SKM-1 (cell line): Measurements from ENCODE around the gene FMO1.
"Not testable (repeated sequence)": the region's sequence is repeated elsewhere in the genome, so short reads cannot be mapped to it uniquely, and the experiment has no call there.

Experiments
- DNase-seq: peaks from one replicate; lab custom pipeline; 2025; ENCODE audit not compliant: unreplicated experiment; lab: John Stamatoyannopoulos, UW

Gene FMO1

GRCh38 chr1:171233183-171233582, 15.1 kb upstream of the FMO1 start:
- no peak for DNase-seq

DNA sequence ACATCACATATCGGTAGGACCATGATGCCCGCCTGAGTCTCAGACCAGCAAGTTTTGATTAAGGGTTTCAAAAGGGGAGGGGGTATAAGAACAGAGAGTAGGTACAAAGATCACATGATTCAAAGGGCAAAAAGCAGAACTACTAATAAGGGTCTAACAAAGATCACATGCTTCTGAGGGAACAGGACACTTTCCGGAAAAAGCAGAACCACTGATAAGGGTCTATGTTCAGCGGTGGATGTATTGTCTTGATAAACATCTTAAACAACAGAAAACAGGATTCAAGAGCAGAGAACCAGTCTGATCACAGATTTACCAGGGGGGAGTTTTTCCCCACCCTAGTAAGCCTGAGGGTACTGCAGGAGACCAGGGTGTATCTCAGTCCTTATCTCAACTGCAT, 12.1 kb upstream of the FMO1 start:
- DNase-seq, result not testable (repeated sequence)

DNA sequence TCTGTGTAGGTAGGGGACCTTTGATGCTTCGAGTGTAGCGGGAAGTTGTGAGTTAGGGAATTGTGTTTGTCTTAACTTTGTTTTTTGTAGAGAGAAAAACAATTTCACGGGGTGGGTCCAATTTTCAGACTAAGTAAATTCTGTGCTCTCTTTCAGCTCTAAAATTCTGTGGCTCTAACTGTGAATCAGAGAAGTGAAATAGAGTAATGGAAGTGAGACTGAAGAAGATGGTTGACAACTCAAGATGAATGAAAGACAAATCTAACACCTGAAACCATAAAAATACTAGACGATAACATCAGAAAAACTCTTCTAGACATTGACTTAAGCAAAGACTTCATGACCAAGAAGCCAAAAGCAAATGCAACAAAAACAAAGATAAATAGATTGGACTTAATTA, 4.4 kb upstream of the FMO1 start:
- DNase-seq, result no peak

GRCh38 chr1:171245458-171246064, 2.7 kb upstream of the FMO1 start:
- no peak for DNase-seq

GRCh38 chr1:171247501-171247900, 793 bp upstream of the FMO1 start:
- DNase-seq, result no peak

GRCh38 chr1:171248841-171249240, 547 bp downstream of the FMO1 start:
- DNase-seq, result no peak

- no peak for DNase-seq
Observed at GRCh38 chr1:171250263-171250662, 2.0 kb downstream of the FMO1 start.

- DNase-seq, result peak; percentile 26
Observed at GRCh38 chr1:171251042-171251951, 3.0 kb downstream of the FMO1 start.

DNA sequence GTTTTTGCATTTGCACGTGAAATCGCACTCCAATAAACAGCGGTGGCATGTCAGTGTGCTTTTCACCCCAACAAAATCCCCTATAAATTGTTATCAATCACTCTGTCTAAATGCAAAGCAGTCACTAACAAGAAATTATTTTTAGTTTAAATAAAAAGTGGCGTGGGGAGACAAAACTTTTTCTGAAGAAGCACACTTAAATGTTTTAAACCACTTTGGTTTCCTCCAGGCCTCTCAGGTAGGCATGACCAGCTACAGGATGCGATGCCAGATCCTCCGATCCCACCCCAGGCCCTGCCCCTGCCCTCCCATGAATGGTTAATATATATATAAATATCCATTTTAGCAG, 3.6 kb downstream of the FMO1 start:
- DNase-seq, result no peak

- DNase-seq, result no peak
Observed at GRCh38 chr1:171252482-171252881, 4.2 kb downstream of the FMO1 start.

DNA sequence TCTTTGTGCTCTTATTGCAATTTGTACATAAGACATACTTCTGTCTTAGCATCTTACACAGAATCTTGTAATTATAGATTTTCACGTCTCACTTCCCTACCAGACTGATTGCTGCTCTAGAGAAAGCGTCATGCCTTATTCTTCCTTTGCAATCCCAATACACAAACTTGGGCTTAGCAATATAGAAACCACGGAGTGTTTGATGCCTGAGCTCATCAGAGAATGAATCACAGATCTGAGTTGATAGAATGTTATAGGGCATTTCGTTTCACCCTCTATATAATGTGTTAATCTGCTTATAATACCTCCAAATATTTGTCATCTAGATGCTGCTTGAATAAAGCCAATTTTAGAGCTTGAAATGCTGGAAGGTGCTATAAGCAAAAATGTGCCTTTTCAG, 6.6 kb downstream of the FMO1 start:
- no peak for DNase-seq

DNA sequence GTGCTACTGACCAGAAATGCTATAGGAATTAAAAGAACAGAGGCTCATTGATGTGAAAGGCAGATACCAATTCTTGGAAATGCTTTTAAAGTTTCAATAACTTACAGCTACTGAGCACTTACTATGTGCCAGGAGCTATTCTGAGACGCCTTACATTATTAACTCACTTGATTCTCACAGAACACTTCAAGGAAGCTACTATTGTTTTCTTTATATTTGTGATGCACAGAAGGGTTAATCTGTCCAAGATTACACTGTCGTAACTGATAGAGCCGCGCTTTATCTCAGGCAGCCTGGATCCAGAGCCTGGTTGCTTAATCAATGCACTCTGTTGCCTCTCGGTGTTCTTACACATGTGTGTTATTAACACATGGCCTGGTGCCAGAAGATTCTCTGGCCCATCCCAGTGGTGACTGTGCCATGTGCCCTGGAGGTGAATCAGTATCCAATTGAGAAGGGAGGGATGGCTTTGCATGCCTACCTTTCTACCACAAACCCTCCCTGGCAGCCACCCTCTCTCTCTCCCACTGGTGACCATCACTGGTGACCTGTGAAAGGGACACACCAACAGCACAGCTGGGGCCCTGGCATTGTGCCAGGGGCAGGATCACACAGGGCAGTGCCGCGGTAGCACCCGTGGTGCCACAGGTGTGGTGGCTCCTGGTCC, 8.8 kb downstream of the FMO1 start:
- DNase-seq, result no peak

- no peak for DNase-seq
Observed at GRCh38 chr1:171257607-171258076, 9.3 kb downstream of the FMO1 start.

- no peak for DNase-seq
Observed at GRCh38 chr1:171258429-171258828, 10.1 kb downstream of the FMO1 start.

- DNase-seq, result no peak
Observed at GRCh38 chr1:171258943-171259342, 10.6 kb downstream of the FMO1 start.

DNA sequence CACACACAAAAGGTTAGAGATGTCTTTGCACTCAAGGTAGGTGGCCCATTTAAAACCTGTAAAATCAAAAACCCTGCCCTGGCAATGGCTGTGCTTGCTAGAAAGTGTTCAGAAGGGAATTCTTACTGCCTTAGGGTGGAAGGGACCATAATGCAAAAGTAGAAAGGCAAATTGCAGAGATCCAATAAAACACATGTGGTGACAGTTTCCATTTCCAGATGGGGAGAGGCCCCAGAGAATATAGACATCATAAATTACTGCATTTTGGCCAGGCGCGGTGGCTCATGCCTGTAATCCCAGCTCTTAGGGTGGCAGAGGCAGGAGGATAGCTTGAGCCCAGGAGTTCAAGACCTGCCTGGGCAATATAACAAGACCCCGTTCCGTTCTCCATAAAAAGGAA, 13.0 kb downstream of the FMO1 start:
- no peak for DNase-seq

DNA sequence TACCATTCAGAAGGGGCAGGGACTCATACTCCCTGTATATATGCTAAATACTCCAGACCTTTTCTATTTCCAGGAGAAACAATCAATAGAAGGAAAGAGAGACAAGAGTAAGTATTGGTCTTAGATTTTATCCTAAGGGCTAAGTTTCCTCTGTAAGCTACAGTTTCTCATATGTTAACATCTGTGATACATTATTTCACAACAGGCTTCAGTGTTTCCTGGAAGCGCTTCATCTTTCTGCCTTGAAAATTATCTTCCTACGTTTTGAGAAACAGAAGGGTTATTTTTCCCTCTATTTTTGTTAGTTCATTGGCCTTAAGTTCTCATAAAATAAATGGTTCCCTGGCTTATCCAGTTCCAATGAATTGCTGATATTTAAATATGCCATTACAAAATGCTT, 15.6 kb downstream of the FMO1 start:
- no peak for DNase-seq

GRCh38 chr1:171265686-171266085, 17.4 kb downstream of the FMO1 start:
- DNase-seq, result no peak

- no peak for DNase-seq
Observed at GRCh38 chr1:171266930-171267329, 18.6 kb downstream of the FMO1 start.

DNA sequence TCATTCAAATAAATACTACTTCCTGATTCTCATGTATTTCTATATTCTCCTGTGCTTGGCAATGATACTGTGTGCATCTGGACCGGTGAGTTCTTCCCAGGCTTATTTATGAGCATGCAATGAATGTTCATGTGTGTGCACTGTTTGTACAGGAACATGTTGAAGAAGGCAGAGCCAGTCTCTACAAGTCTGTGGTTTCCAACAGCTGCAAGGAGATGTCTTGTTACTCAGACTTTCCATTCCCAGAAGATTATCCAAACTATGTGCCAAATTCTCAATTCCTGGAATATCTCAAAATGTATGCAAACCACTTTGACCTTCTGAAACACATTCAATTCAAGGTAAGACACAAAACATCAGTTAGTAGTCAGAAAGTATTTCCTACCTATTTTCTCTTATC, 19.1 kb downstream of the FMO1 start:
- no peak for DNase-seq

DNA sequence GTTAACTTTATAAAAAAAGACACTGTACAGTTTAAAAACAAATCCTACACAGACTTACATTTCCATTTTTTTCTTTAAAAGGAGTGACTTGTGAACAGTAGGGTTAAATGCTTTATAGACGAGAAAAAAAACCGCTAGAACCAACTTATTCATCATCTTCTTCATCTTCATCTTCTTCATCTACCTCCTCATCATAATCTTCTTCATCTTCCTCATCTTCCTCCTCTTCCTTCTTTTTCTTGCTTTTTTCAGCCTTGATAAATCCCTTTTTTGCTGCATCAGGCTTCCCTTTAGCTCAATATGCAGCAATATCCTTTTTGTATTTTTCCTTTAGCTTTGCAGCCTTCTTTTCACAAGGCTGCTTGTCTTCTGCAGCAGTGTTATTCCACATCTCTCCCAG, 22.5 kb downstream of the FMO1 start:
- DNase-seq, result no peak

- no peak for DNase-seq
Observed at GRCh38 chr1:171277534-171277933, 29.2 kb downstream of the FMO1 start.
